Fibroblast of the aortic adventitia (primary cell): ENCODE data around the gene CFAP77. TPM values are rescaled to one million over a fixed set of nuclear protein-coding genes. Genes with fewer than 3 reads are reported as not detected.

Experiments used
- DNase-seq: peaks from one replicate; pipeline ENCODE4 v3.0.0-alpha.2; 2010; ENCODE audit warnings: low read depth
- H3K4me3 ChIP-seq: 2 replicates; pipeline ENCODE4 v1.5.1; 2011; ENCODE audit warnings: low read depth, mild to moderate bottlenecking, control low read depth, low read length, moderate library complexity
- total RNA-seq: library from RNA; depleted of rRNA; stranded (reverse); fragments of >200 nt; gene quantifications from 2 replicates; pipeline ENCODE4 v1.2.3, GENCODE V29; 2012; ENCODE audit warnings: low replicate concordance
- TF ChIP-seq, protein P1 (sequence below): IDR thresholded peaks from 2 replicates; pipeline ENCODE4 v1.5.1; 2011; ENCODE audit warnings: mild to moderate bottlenecking, low read length, control low read depth, inconsistent platforms; ENCODE audit not compliant: insufficient read depth

CFAP77 gene
- total RNA-seq, 1 donor: not detected

DNA sequence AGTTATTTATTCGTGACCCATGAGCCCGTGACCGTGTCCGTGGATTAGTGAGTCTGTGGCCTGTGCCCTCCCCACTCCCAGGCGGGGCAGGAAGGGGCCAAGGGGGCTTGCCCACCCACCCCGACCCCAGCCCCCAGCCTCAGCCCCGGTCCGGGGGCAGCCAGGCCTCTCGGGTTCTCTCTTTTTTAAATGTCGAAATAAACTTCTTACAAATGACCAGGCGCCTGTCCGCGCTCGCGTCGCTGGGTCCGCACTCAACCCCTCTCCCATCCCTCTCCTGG is 180.0 kb downstream of the CFAP77 start:
- no peak overlapping the region for H3K4me3 ChIP-seq
- TF ChIP-seq, protein P1, sequence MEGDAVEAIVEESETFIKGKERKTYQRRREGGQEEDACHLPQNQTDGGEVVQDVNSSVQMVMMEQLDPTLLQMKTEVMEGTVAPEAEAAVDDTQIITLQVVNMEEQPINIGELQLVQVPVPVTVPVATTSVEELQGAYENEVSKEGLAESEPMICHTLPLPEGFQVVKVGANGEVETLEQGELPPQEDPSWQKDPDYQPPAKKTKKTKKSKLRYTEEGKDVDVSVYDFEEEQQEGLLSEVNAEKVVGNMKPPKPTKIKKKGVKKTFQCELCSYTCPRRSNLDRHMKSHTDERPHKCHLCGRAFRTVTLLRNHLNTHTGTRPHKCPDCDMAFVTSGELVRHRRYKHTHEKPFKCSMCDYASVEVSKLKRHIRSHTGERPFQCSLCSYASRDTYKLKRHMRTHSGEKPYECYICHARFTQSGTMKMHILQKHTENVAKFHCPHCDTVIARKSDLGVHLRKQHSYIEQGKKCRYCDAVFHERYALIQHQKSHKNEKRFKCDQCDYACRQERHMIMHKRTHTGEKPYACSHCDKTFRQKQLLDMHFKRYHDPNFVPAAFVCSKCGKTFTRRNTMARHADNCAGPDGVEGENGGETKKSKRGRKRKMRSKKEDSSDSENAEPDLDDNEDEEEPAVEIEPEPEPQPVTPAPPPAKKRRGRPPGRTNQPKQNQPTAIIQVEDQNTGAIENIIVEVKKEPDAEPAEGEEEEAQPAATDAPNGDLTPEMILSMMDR: no peak
- no peak for DNase-seq

DNA sequence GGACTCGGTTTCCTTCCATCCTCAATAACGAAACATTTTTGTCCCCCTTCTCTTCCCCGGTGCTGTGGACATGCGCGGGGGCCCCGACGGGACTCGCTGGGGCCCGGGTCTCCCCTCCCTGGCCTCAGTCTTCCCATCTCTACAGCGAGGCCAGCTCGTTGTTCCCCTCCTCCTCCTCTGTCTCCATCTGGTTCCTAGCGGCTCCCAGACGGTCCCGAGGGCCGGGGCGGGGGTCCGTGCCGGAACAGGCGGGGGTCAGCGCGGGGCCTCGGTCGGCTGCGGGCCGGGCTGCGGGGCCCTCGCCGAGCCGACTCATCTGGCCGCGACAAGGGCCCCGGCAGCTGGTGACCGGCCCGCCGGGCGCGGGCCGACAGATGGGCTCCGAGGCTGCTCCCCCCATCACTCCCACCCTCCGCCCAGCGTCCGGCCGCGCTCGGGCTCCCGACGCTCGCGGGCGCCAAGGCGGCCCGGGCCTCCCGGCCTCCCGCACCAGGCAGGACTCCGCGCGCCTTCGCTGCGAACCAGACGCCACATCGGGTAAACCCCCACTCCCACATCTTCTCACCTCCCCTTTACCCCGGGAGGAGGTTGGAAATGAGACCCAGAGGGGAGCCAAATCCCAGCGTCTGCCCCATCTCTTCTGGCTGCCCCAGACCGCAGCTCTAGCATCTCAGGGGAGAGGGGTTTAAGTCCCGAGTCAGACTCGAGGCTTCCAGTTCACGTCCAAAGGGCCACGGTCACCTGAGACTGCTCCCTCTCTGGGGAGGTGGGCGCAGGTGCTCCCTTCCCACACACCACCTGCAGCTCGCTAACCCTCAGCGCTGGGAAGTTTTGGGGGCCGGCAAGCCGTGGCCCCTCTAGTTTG is 180.5 kb downstream of the CFAP77 start:
- no peak overlapping the region for H3K4me3 ChIP-seq
- TF ChIP-seq, protein P1: no peak
- no peak for DNase-seq

DNA sequence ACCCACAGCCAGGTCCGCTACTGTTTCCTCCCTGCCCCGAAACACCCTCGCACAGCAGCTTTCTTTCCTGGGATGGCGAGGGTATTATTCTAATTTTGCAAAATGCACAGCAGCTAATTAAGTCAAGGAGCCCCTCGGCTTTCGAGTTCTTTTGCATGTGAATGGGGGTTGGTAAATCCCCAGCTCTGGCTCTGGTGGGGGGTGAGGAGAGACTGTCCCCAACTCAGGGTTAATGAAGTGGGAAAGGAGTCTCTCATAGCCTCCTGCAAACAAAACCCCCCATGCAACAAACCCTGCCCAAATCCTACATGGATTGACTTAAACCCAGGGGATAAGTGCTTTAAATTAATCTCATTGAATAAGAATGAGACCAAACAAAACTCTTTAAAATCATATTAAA is 181.2 kb downstream of the CFAP77 start:
- no peak for DNase-seq
- TF ChIP-seq, protein P1: no peak
- H3K4me3 ChIP-seq: no peak overlapping the region

DNA sequence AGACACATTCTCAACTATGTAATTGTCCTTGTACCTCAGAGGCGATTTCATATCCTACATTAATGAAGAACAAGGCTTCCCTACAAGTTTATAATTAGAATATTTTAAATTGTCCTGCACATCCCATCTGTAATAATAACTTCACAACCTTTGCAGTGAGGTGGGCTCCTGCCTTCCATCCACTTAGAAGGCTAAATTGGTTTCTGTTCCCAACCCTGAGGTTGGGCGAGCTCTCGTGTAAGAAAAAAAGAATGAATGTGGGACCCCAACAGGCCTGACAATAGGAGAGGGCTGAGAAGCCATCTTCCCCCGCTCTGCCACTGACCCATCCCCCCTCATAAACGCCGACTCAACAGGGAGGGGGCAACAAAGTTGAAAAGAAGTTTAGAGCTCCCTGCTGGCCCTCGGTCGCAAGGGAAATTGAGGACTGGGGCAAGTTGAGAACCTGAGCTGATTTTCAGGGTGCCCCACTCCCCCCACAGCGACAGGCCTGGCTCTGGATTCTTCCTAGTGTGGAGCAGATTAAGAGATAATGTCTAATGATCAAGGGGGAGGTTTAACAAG is 181.8 kb downstream of the CFAP77 start:
- TF ChIP-seq, protein P1: no peak
- DNase-seq: no peak
- no peak overlapping the region for H3K4me3 ChIP-seq

DNA sequence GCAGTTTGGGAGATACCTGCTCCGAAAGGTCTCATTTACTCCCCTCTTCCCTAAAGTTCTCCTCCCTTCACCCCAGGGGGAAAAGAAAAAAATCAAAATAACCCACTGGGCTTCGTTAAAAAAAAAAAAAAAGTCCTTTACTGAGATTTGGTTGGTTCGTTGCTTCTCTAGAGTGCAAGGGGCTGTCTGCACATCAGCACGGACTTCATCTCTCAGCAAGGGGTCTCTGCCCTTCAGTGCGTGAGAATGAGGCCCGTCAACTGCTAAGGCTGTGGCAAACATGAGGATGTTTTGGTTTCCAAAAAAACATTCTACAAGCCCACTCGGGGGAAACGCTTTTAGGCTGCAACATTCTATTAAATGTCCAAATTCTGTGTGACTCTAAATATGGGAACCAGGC is 182.4 kb downstream of the CFAP77 start:
- TF ChIP-seq, protein P1: no peak
- no peak overlapping the region for H3K4me3 ChIP-seq
- no peak for DNase-seq

DNA sequence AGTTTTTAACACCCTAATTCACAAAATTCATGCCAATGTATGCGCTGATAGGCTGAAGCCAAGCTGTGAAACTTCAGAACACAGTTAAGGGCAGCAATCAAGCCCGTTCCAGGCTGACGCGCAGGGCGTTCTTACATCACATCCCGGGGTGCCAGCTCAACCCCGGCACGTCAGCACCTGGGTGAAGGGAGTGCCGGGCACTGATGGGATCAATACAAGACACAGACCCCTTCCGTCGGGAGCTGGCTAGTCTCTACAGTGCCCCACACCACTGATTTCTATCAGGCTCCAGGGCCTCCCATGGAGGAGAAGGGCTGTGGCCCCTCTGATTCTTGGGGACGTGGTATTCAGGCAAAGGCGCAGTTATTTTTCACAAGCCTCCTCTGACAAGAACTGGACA is 184.4 kb downstream of the CFAP77 start:
- no peak overlapping the region for H3K4me3 ChIP-seq
- no peak for DNase-seq
- TF ChIP-seq, protein P1: no peak
